Measurements from ENCODE around the gene GON4L. TPM values are rescaled to one million over a fixed set of nuclear protein-coding genes. Genes with fewer than 3 reads are reported as not detected.

The GON4L gene
- total and polyA plus RNA-seq, 5 donors from 2014 or later = 22.3 to 105 (median 27.9) TPM

DNA sequence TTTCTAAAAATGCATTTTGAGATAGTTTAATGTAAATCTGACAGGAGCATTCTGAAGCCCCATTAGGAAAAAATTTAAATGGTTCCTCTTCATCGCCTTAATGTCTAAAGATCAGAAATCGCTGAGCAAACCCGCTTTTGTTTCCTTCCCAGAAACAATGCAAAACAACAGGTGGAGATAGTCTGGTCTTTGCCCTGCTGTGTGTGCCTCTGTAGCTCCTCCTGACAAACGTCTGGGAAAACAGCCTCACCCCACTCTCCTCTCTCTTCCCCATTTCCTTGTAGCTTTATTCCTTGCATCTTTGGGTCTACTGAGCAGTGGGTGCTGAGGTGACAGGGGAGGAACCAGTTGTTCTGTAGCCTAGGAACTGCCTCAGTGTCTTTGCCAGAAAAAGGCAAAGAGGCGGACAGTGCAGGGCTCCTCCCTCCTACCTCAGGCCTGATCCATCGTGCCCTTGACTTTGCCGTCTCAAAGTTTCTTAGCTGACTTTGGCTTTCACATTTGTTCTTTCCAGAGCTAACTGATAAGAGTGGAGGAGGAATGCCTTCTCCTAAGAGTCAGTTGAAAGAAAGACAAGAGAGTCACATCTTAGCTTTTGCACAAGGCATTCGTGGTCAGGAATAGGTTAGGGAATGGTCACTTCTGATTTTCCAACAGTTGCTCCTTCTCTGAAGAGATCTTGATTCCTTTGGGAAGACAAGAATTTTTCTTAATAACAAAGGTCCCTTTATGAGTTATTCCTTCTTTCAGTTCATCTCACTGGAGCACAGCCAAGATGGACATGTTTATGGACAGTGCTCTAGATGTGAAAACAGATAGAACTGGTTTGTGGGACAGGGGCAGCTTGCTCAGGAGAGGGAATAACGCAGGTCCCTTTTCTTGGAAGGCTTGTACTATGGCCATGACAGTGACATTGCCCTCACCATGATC is 27.3 kb upstream of the GON4L start:
- Histone ChIP-seq H3K9me3 (ENCODE audit: control insufficient read depth in 2 of 2, low read length in 2 of 2) (no peaks in the 10 kb centered on the region), H3K27me3 (ENCODE audit: control insufficient read depth, insufficient read depth, low read length) (no peaks in the 10 kb centered on the region), H3K27ac (ENCODE audit: insufficient read depth, low read length, poor library complexity, severe bottlenecking) (no peak overlapping the region), H3K36me3 (ENCODE audit: control insufficient read depth, insufficient read depth, low read length) (peaks cover 21% of the 10 kb centered on the region), H3K4me1 (ENCODE audit: control insufficient read depth, insufficient read depth, low read length, poor library complexity, severe bottlenecking) (no peaks in the 10 kb centered on the region), H3K4me3 (ENCODE audit: low read depth, low read length) (no peak overlapping the region)
- no peaks in the 10 kb centered on the region for H3K27me3 Mint-ChIP-seq
- no peak for DNase-seq
- peaks cover 2% of the 10 kb centered on the region for H3K36me3 Mint-ChIP-seq
- no peaks in the 10 kb centered on the region for H3K4me1 Mint-ChIP-seq
- H3K9me3 Mint-ChIP-seq = no peaks in the 10 kb centered on the region
- no peak overlapping the region for H3K27ac Mint-ChIP-seq
- no peak overlapping the region for H3K4me3 Mint-ChIP-seq
- ATAC-seq (ENCODE audit: low read depth in 2 of 2) = no peak

DNA sequence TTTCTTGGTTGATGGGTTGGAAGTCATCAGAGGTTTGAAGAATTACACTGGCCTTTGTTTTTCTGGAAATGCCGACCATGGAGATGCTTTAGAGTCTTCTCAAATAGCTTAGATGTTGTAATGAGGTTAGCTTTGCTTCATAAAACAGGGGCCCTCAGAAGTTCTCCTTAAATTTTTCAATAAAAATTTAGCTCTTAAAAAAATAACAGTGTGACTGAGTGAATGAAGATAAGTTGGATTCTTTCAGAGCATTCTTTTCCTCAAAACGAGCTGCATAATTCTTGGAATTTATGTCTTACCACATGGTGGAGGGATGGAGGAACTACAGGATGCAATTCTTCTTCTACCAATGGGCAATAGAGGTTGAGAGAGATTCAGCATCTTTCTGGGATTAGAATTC is 25.8 kb upstream of the GON4L start:
- Histone ChIP-seq H3K4me1 (ENCODE audit: control insufficient read depth, insufficient read depth, low read length, poor library complexity, severe bottlenecking) (no peaks in the 10 kb centered on the region), H3K27me3 (ENCODE audit: control insufficient read depth, insufficient read depth, low read length) (no peaks in the 10 kb centered on the region), H3K27ac (ENCODE audit: insufficient read depth, low read length, poor library complexity, severe bottlenecking) (no peak overlapping the region), H3K9me3 (ENCODE audit: control insufficient read depth in 2 of 2, low read length in 2 of 2) (no peaks in the 10 kb centered on the region), H3K4me3 (ENCODE audit: low read depth, low read length) (no peak overlapping the region), H3K36me3 (ENCODE audit: control insufficient read depth, insufficient read depth, low read length) (peaks cover 21% of the 10 kb centered on the region)
- no peaks in the 10 kb centered on the region for H3K27me3 Mint-ChIP-seq
- DNase-seq (no peak), ATAC-seq (ENCODE audit: low read depth in 2 of 2) (no peak)
- H3K27ac Mint-ChIP-seq = no peak overlapping the region
- no peak overlapping the region for H3K4me3 Mint-ChIP-seq
- peaks cover 2% of the 10 kb centered on the region for H3K36me3 Mint-ChIP-seq
- no peaks in the 10 kb centered on the region for H3K9me3 Mint-ChIP-seq
- no peaks in the 10 kb centered on the region for H3K4me1 Mint-ChIP-seq

DNA sequence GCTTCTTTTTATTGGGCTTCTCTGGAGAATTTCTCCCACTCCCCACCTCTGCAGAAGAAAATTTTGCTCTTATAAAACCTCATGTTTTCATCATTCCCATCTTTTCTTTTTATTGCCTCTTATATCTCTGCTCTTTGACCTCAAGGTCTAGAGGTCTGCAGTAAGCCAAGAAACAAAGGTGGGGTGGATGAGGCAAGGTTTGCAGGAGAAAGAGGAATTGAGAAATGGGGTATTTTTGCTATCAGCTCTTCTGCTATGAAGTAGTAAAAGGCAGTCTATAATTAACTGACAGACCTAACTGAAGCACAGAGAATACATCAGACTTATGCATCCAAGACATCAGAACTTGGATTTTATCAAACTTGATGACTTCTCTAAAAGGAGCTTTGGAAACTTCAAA is 25.2 kb upstream of the GON4L start:
- Mint-ChIP-seq H3K36me3 (peaks cover 2% of the 10 kb centered on the region), H3K4me1 (no peaks in the 10 kb centered on the region), H3K27ac (no peak overlapping the region), H3K9me3 (no peaks in the 10 kb centered on the region), H3K27me3 (no peaks in the 10 kb centered on the region), H3K4me3 (no peak overlapping the region)
- Histone ChIP-seq H3K4me1 (ENCODE audit: control insufficient read depth, insufficient read depth, low read length, poor library complexity, severe bottlenecking) (no peaks in the 10 kb centered on the region), H3K36me3 (ENCODE audit: control insufficient read depth, insufficient read depth, low read length) (peaks cover 21% of the 10 kb centered on the region), H3K27me3 (ENCODE audit: control insufficient read depth, insufficient read depth, low read length) (no peaks in the 10 kb centered on the region), H3K9me3 (ENCODE audit: control insufficient read depth in 2 of 2, low read length in 2 of 2) (no peaks in the 10 kb centered on the region), H3K4me3 (ENCODE audit: low read depth, low read length) (no peak overlapping the region), H3K27ac (ENCODE audit: insufficient read depth, low read length, poor library complexity, severe bottlenecking) (no peak overlapping the region)
- no peak for DNase-seq
- no peak for ATAC-seq (ENCODE audit: low read depth in 2 of 2)

DNA sequence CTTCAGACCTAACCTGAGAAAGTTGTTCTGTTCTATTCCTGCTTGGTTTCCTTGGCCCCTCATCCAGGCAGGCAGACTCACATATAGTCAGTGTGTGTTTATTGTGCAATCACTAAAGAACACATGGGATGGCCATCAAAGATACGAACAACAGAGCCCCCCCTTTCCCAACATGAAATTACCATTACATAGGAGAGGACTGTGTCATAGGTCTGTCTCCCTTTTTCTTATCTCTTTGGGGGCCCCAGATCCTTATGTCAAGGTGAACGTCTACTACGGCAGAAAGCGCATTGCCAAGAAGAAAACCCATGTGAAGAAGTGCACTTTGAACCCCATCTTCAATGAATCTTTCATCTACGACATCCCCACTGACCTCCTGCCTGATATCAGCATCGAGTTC is 23.9 kb upstream of the GON4L start:
- no peaks in the 10 kb centered on the region for H3K9me3 Mint-ChIP-seq
- H3K36me3 Mint-ChIP-seq = peaks cover 2% of the 10 kb centered on the region
- H3K4me3 Mint-ChIP-seq = no peak overlapping the region
- no peaks in the 10 kb centered on the region for H3K4me1 ChIP-seq (ENCODE audit: control insufficient read depth, insufficient read depth, low read length, poor library complexity, severe bottlenecking)
- no peaks in the 10 kb centered on the region for H3K27me3 Mint-ChIP-seq
- H3K27me3 ChIP-seq (ENCODE audit: control insufficient read depth, insufficient read depth, low read length) = no peaks in the 10 kb centered on the region
- peaks cover 21% of the 10 kb centered on the region for H3K36me3 ChIP-seq (ENCODE audit: control insufficient read depth, insufficient read depth, low read length)
- no peak overlapping the region for H3K4me3 ChIP-seq (ENCODE audit: low read depth, low read length)
- ATAC-seq (ENCODE audit: low read depth in 2 of 2) (no peak), DNase-seq (no peak)
- H3K4me1 Mint-ChIP-seq = no peaks in the 10 kb centered on the region
- H3K9me3 ChIP-seq (ENCODE audit: control insufficient read depth in 2 of 2, low read length in 2 of 2) = no peaks in the 10 kb centered on the region
- H3K27ac Mint-ChIP-seq = no peak overlapping the region
- H3K27ac ChIP-seq (ENCODE audit: insufficient read depth, low read length, poor library complexity, severe bottlenecking) = no peak overlapping the region

DNA sequence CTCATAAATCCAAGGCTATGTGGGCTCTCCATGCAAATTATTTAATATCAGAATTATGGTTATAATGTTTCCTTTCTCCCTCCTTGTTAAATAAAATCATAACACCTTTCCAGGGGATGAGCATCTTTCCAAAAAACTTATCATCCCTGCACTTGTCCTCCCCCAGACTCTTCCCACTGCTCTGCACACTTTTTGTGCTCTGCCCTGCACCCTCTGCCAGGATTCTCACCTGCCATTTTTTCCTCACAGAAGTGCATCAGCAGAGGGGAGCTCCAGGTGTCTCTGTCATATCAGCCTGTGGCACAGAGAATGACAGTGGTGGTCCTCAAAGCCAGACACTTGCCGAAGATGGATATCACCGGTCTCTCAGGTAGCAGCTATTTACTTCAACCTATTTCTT is 23.2 kb upstream of the GON4L start:
- no peaks in the 10 kb centered on the region for H3K4me1 ChIP-seq (ENCODE audit: control insufficient read depth, insufficient read depth, low read length, poor library complexity, severe bottlenecking)
- no peaks in the 10 kb centered on the region for H3K9me3 ChIP-seq (ENCODE audit: control insufficient read depth in 2 of 2, low read length in 2 of 2)
- H3K9me3 Mint-ChIP-seq = no peaks in the 10 kb centered on the region
- peaks cover 2% of the 10 kb centered on the region for H3K36me3 Mint-ChIP-seq
- no peak overlapping the region for H3K4me3 Mint-ChIP-seq
- no peaks in the 10 kb centered on the region for H3K27me3 Mint-ChIP-seq
- H3K36me3 ChIP-seq (ENCODE audit: control insufficient read depth, insufficient read depth, low read length) = peaks cover 21% of the 10 kb centered on the region
- no peak overlapping the region for H3K4me3 ChIP-seq (ENCODE audit: low read depth, low read length)
- ATAC-seq (ENCODE audit: low read depth in 2 of 2) (no peak), DNase-seq (no peak)
- H3K4me1 Mint-ChIP-seq = no peaks in the 10 kb centered on the region
- H3K27ac Mint-ChIP-seq = no peak overlapping the region
- H3K27me3 ChIP-seq (ENCODE audit: control insufficient read depth, insufficient read depth, low read length) = no peaks in the 10 kb centered on the region
- no peak overlapping the region for H3K27ac ChIP-seq (ENCODE audit: insufficient read depth, low read length, poor library complexity, severe bottlenecking)

DNA sequence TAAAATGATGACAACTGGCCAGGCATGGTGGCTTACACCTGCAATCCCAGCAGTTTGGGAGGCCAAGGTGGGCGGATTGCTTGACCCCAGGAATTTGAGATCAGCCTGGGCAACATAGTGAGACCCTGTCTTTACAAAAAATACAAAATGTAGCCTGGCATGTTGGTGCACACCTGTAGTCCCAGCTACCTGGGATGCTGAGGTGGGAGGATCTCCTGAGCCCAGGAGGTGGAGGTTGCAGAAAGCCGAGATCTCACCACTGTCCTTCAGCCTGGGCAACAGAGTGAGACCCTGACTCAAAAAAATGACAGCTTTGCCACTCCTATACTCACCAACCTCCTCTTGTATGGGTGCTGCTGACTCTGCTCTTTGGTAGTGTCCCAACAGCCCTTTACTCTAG is 20.9 kb upstream of the GON4L start:
- Mint-ChIP-seq H3K4me3 (no peak overlapping the region), H3K36me3 (peaks cover 2% of the 10 kb centered on the region), H3K27ac (no peak overlapping the region), H3K27me3 (no peaks in the 10 kb centered on the region), H3K4me1 (no peaks in the 10 kb centered on the region), H3K9me3 (no peaks in the 10 kb centered on the region)
- no peak for ATAC-seq (ENCODE audit: low read depth in 2 of 2)
- H3K9me3 ChIP-seq (ENCODE audit: control insufficient read depth in 2 of 2, low read length in 2 of 2) = no peaks in the 10 kb centered on the region
- DNase-seq = no peak
- H3K4me1 ChIP-seq (ENCODE audit: control insufficient read depth, insufficient read depth, low read length, poor library complexity, severe bottlenecking) = no peaks in the 10 kb centered on the region
- no peak overlapping the region for H3K4me3 ChIP-seq (ENCODE audit: low read depth, low read length)
- H3K27ac ChIP-seq (ENCODE audit: insufficient read depth, low read length, poor library complexity, severe bottlenecking) = no peak overlapping the region
- peaks cover 18% of the 10 kb centered on the region for H3K36me3 ChIP-seq (ENCODE audit: control insufficient read depth, insufficient read depth, low read length)
- H3K27me3 ChIP-seq (ENCODE audit: control insufficient read depth, insufficient read depth, low read length) = no peaks in the 10 kb centered on the region

DNA sequence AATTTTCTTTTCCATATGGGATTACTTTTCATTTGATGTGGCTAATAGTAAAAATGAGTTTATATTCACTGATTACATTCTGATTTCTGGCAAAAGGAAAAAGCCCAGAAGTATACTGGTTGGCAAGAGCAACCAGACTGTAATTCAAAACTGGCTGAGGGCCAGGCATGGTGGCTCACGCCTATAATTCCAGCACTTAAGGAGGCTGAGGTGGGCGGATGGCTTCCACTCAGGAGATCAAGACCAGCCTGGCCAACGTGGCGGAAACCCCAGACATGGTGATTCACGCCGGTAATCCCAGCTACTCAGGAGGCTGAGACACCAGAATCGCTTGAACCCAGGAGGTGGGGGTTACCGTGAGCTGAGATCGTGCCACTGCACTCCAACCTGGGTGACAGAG is 16.8 kb upstream of the GON4L start:
- no peaks in the 10 kb centered on the region for H3K27me3 ChIP-seq (ENCODE audit: control insufficient read depth, insufficient read depth, low read length)
- no peaks in the 10 kb centered on the region for H3K9me3 Mint-ChIP-seq
- no peak for ATAC-seq (ENCODE audit: low read depth in 2 of 2)
- no peak overlapping the region for H3K4me3 ChIP-seq (ENCODE audit: low read depth, low read length)
- no peaks in the 10 kb centered on the region for H3K4me1 ChIP-seq (ENCODE audit: control insufficient read depth, insufficient read depth, low read length, poor library complexity, severe bottlenecking)
- no peaks in the 10 kb centered on the region for H3K27me3 Mint-ChIP-seq
- peaks cover 6% of the 10 kb centered on the region for H3K36me3 Mint-ChIP-seq
- no peak overlapping the region for H3K27ac Mint-ChIP-seq
- H3K36me3 ChIP-seq (ENCODE audit: control insufficient read depth, insufficient read depth, low read length) = peaks cover 19% of the 10 kb centered on the region
- no peak overlapping the region for H3K27ac ChIP-seq (ENCODE audit: insufficient read depth, low read length, poor library complexity, severe bottlenecking)
- no peak overlapping the region for H3K4me3 Mint-ChIP-seq
- H3K9me3 ChIP-seq (ENCODE audit: control insufficient read depth in 2 of 2, low read length in 2 of 2) = no peaks in the 10 kb centered on the region
- H3K4me1 Mint-ChIP-seq = peaks cover 0 to 7% (median 0%) of the 10 kb centered on the region in 4 donors
- DNase-seq = no peak

DNA sequence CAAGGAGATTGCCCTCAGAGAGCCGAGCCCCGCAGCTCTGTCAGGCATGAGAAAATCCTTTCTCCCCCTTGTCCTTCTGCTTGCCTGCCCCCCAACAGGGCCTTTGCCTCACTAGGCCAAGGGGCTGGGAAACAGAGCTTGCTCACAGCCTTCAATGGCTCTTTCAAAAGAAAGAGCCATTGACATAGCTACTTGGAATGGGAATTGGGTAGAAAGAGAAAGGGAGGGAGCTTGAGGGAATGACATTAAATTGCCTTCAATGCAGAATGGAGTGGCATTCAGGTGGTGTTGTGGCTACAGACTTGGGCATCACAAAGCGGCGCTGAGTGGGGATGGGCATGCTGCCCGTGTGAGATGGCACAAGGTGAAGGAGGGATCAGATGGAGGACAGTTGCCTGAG is 15.5 kb upstream of the GON4L start:
- DNase-seq (no peak), ATAC-seq (ENCODE audit: low read depth in 2 of 2) (no peak)
- Mint-ChIP-seq H3K36me3 (peaks cover 6% of the 10 kb centered on the region), H3K4me1 (peaks cover 0 to 12% (median 1%) of the 10 kb centered on the region in 4 donors), H3K4me3 (no peak overlapping the region), H3K9me3 (no peaks in the 10 kb centered on the region), H3K27ac (peak overlapping the region in 1 of 3 donors; percentile 52), H3K27me3 (no peaks in the 10 kb centered on the region)
- Histone ChIP-seq H3K36me3 (ENCODE audit: control insufficient read depth, insufficient read depth, low read length) (peaks cover 23% of the 10 kb centered on the region), H3K4me1 (ENCODE audit: control insufficient read depth, insufficient read depth, low read length, poor library complexity, severe bottlenecking) (no peaks in the 10 kb centered on the region), H3K27me3 (ENCODE audit: control insufficient read depth, insufficient read depth, low read length) (no peaks in the 10 kb centered on the region), H3K4me3 (ENCODE audit: low read depth, low read length) (no peak overlapping the region), H3K9me3 (ENCODE audit: control insufficient read depth in 2 of 2, low read length in 2 of 2) (no peaks in the 10 kb centered on the region), H3K27ac (ENCODE audit: insufficient read depth, low read length, poor library complexity, severe bottlenecking) (no peak overlapping the region)

Measured in CD4-positive, CD25-positive, alpha-beta regulatory T cell (primary cell).